DND-41 (cell line): ENCODE data around the gene MRPS18A.

Source experiments
- EZH2 ChIP-seq: IDR thresholded peaks from 3 replicates; pipeline ENCODE4 v1.6.1; 2012; ENCODE audit warnings: borderline replicate concordance, low read depth, mild to moderate bottlenecking, moderate library complexity, low read length, inconsistent platforms; ENCODE audit not compliant: severe bottlenecking
- TF ChIP-seq, protein P1 (sequence below): IDR thresholded peaks from 2 replicates; pipeline ENCODE4 v1.5.1; 2012; ENCODE audit warnings: borderline replicate concordance, low read length, moderate library complexity, mild to moderate bottlenecking; ENCODE audit not compliant: poor library complexity, severe bottlenecking; ENCODE audit errors: extremely low read depth

DNA sequence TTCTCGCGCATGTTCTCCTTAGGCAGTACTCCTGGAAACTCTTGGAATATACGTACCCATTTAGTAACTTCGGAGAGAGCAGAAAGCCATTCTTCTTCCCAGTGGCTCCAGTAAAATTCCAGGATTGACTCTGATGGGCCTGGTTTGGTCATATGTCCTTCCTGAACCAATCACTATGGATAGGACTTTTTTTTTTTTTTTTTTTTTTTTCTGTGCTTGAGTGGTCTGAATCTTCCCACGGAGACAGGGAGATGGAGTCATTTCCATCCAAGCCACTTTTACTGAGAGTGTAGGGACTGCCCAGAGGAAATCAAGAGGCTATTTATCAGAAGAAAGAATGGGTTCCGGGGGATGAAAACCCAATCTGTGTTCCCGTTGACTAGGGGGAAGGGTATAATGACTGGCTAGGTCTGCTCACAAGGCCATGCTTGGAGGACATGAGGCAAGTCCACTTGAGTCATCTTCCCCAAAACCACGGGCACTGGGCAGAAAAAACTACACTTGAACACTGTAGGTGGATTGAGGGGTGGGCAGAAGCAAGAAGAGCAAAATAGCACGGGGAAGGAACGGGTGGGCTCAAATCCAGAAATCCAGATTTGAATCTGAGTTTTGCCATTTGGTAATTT lies 35.4 kb upstream of the MRPS18A start:
- TF ChIP-seq, protein P1, sequence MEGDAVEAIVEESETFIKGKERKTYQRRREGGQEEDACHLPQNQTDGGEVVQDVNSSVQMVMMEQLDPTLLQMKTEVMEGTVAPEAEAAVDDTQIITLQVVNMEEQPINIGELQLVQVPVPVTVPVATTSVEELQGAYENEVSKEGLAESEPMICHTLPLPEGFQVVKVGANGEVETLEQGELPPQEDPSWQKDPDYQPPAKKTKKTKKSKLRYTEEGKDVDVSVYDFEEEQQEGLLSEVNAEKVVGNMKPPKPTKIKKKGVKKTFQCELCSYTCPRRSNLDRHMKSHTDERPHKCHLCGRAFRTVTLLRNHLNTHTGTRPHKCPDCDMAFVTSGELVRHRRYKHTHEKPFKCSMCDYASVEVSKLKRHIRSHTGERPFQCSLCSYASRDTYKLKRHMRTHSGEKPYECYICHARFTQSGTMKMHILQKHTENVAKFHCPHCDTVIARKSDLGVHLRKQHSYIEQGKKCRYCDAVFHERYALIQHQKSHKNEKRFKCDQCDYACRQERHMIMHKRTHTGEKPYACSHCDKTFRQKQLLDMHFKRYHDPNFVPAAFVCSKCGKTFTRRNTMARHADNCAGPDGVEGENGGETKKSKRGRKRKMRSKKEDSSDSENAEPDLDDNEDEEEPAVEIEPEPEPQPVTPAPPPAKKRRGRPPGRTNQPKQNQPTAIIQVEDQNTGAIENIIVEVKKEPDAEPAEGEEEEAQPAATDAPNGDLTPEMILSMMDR, result no peak
- TF ChIP-seq EZH2, result no peak
